Measurements from ENCODE around the gene KRTAP2-3.
"Not testable (repeated sequence)": the region's sequence is repeated elsewhere in the genome, so short reads cannot be mapped to it uniquely, and the experiment has no call there.

KRTAP2-3 gene

GRCh38 chr17:41052566-41052965 lies 7.3 kb downstream of the KRTAP2-3 start:
- no peak for TF ChIP-seq REST (IDR thresholded peaks at IDR 0.05; ENCODE audit: insufficient read depth in 1 of 2, low read depth in 2 of 2, low read length in 2 of 2)
- no peak for TF ChIP-seq TAF1 (IDR thresholded peaks at IDR 0.05; ENCODE audit: borderline replicate concordance, insufficient read depth, low read length)
- TF ChIP-seq FOXP2 (optimal IDR thresholded peaks at IDR 0.05; ENCODE audit: borderline replicate concordance, extremely low read depth, extremely low read length, insufficient read depth): no peak
- no peak for TF ChIP-seq SIN3A (IDR thresholded peaks at IDR 0.05; ENCODE audit: borderline replicate concordance, insufficient read depth, low read length)
- no peak for TF ChIP-seq POLR2AphosphoS5 (IDR thresholded peaks at IDR 0.05; ENCODE audit: low read depth, low read length)

GRCh38 chr17:41049110-41049509 lies 10.8 kb downstream of the KRTAP2-3 start:
- TF ChIP-seq FOXP2 (optimal IDR thresholded peaks at IDR 0.05; ENCODE audit: borderline replicate concordance, extremely low read depth, extremely low read length, insufficient read depth): no peak
- TF ChIP-seq SIN3A (IDR thresholded peaks at IDR 0.05; ENCODE audit: borderline replicate concordance, insufficient read depth, low read length): no peak
- TF ChIP-seq POLR2AphosphoS5 (IDR thresholded peaks at IDR 0.05; ENCODE audit: low read depth, low read length): no peak
- TF ChIP-seq REST (IDR thresholded peaks at IDR 0.05; ENCODE audit: insufficient read depth in 1 of 2, low read depth in 2 of 2, low read length in 2 of 2): no peak
- TF ChIP-seq TAF1 (IDR thresholded peaks at IDR 0.05; ENCODE audit: borderline replicate concordance, insufficient read depth, low read length): no peak

- TF ChIP-seq POLR2AphosphoS5 (IDR thresholded peaks at IDR 0.05; ENCODE audit: low read depth, low read length) (no peak), TAF1 (IDR thresholded peaks at IDR 0.05; ENCODE audit: borderline replicate concordance, insufficient read depth, low read length) (no peak), SIN3A (IDR thresholded peaks at IDR 0.05; ENCODE audit: borderline replicate concordance, insufficient read depth, low read length) (no peak), FOXP2 (optimal IDR thresholded peaks at IDR 0.05; ENCODE audit: borderline replicate concordance, extremely low read depth, extremely low read length, insufficient read depth) (no peak), REST (IDR thresholded peaks at IDR 0.05; ENCODE audit: insufficient read depth in 1 of 2, low read depth in 2 of 2, low read length in 2 of 2) (no peak)
Measured at GRCh38 chr17:41048441-41048840, 11.5 kb downstream of the KRTAP2-3 start.

GRCh38 chr17:41046735-41047465 lies 13.0 kb downstream of the KRTAP2-3 start, which contains the start of gene KRTAP2-1:
KRTAP2-1 (minus strand) TSS chr17:41047316; CDS start chr17:41047267, 49 bp downstream.
- not testable (repeated sequence) for TF ChIP-seq SIN3A (IDR thresholded peaks at IDR 0.05; ENCODE audit: borderline replicate concordance, insufficient read depth, low read length); TAF1 (IDR thresholded peaks at IDR 0.05; ENCODE audit: borderline replicate concordance, insufficient read depth, low read length); FOXP2 (optimal IDR thresholded peaks at IDR 0.05; ENCODE audit: borderline replicate concordance, extremely low read depth, extremely low read length, insufficient read depth)

GRCh38 chr17:41042953-41043352 lies 17.0 kb downstream of the KRTAP2-3 start:
- no peak for TF ChIP-seq POLR2AphosphoS5 (IDR thresholded peaks at IDR 0.05; ENCODE audit: low read depth, low read length)

GRCh38 chr17:41040783-41041571 lies 18.9 kb downstream of the KRTAP2-3 start, which contains the start of gene KRTAP1-1:
KRTAP1-1 (minus strand) TSS chr17:41041450; CDS start chr17:41041397, 53 bp downstream.
- not testable (repeated sequence) for TF ChIP-seq TAF1 (IDR thresholded peaks at IDR 0.05; ENCODE audit: borderline replicate concordance, insufficient read depth, low read length); REST (IDR thresholded peaks at IDR 0.05; ENCODE audit: insufficient read depth in 1 of 2, low read depth in 2 of 2, low read length in 2 of 2); POLR2AphosphoS5 (IDR thresholded peaks at IDR 0.05; ENCODE audit: low read depth, low read length)

Data from PFSK-1 (cell line).